H9 (cell line): ENCODE measurements around the gene CNBP. TPM values are rescaled to one million over a fixed set of nuclear protein-coding genes. Genes with fewer than 3 reads are reported as not detected.
"Not testable (repeated sequence)": the region's sequence is repeated elsewhere in the genome, so short reads cannot be mapped to it uniquely, and the experiment has no call there.

Source experiments
- DNase-seq: peaks from one replicate; pipeline ENCODE4 v3.0.0-alpha.2; 2017
- H2AFZ ChIP-seq: one replicate; pipeline ENCODE4 v1.6.1; 2013; ENCODE audit warnings: mild to moderate bottlenecking, low read length, control low read depth, moderate library complexity
- H2AK5ac ChIP-seq: 2 replicates; pipeline ENCODE4 v1.6.1; 2013; ENCODE audit warnings: low read length, control low read depth, mixed read lengths; ENCODE audit not compliant: insufficient read length
- H2BK120ac ChIP-seq: one replicate; pipeline ENCODE4 v1.6.1; 2013; ENCODE audit warnings: low read depth, mild to moderate bottlenecking, low read length, control low read depth, inconsistent platforms; ENCODE audit not compliant: poor library complexity, severe bottlenecking
- H2BK12ac ChIP-seq: 2 replicates; pipeline ENCODE4 v1.6.1; 2013; ENCODE audit warnings: low read length, control low read depth, mixed read lengths, low read depth; ENCODE audit not compliant: insufficient read length
- H2BK15ac ChIP-seq: 2 replicates; pipeline ENCODE4 v1.6.1; 2013; ENCODE audit warnings: low read depth, low read length, control low read depth
- H2BK20ac ChIP-seq: one replicate; pipeline ENCODE4 v1.6.1; 2013; ENCODE audit warnings: low read depth, mild to moderate bottlenecking, low read length, control low read depth, inconsistent platforms; ENCODE audit not compliant: poor library complexity, severe bottlenecking
- H2BK5ac ChIP-seq: 2 replicates; pipeline ENCODE4 v1.6.1; 2013; ENCODE audit warnings: low read length, control low read depth, mixed read lengths; ENCODE audit not compliant: insufficient read length
- H3K14ac ChIP-seq: 2 replicates; pipeline ENCODE4 v1.6.1; 2013; ENCODE audit warnings: low read length, control low read depth; ENCODE audit not compliant: insufficient read depth
- H3K18ac ChIP-seq: 2 replicates; pipeline ENCODE4 v1.6.1; 2013; ENCODE audit warnings: low read depth, mild to moderate bottlenecking, mixed read lengths, low read length, control low read depth; ENCODE audit not compliant: insufficient read length
- H3K23ac ChIP-seq: 2 replicates; pipeline ENCODE4 v1.6.1; 2013; ENCODE audit warnings: low read length, control low read depth, mixed read lengths, low read depth; ENCODE audit not compliant: insufficient read length
- H3K23me2 ChIP-seq: 2 replicates; pipeline ENCODE4 v1.6.1; 2013; ENCODE audit warnings: low read depth, mild to moderate bottlenecking, mixed read lengths, low read length, control low read depth; ENCODE audit not compliant: insufficient read length, poor library complexity, severe bottlenecking
- H3K27ac ChIP-seq: 2 replicates; pipeline ENCODE4 v1.5.1; 2013; ENCODE audit warnings: low read length, control low read depth, mixed read lengths, low read depth; ENCODE audit not compliant: insufficient read length
- H3K27me3 ChIP-seq: 2 replicates; pipeline ENCODE4 v1.6.1; 2013; ENCODE audit warnings: low read length, control low read depth, inconsistent platforms; ENCODE audit not compliant: insufficient read depth
- H3K4ac ChIP-seq: 2 replicates; pipeline ENCODE4 v1.6.1; 2013; ENCODE audit warnings: low read depth, mild to moderate bottlenecking, control low read depth, inconsistent platforms, low read length, moderate library complexity
- H3K4me1 ChIP-seq: 2 replicates; pipeline ENCODE4 v1.6.1; 2013; ENCODE audit warnings: low read length, control low read depth, inconsistent platforms; ENCODE audit not compliant: insufficient read depth
- H3K4me2 ChIP-seq: 2 replicates; pipeline ENCODE4 v1.6.1; 2013; ENCODE audit warnings: low read length, control low read depth, mixed read lengths; ENCODE audit not compliant: insufficient read length, insufficient read depth
- H3K56ac ChIP-seq: 2 replicates; pipeline ENCODE4 v1.6.1; 2013; ENCODE audit warnings: low read depth, mild to moderate bottlenecking, mixed read lengths, low read length, control low read depth; ENCODE audit not compliant: insufficient read length
- H3K79me1 ChIP-seq: 2 replicates; pipeline ENCODE4 v1.6.1; 2013; ENCODE audit warnings: low read depth, mild to moderate bottlenecking, moderate library complexity, low read length, control low read depth, inconsistent platforms; ENCODE audit not compliant: insufficient read depth, poor library complexity, severe bottlenecking
- H3K79me2 ChIP-seq: 2 replicates; pipeline ENCODE4 v1.6.1; 2013; ENCODE audit warnings: low read length, control low read depth, inconsistent platforms; ENCODE audit not compliant: insufficient read depth
- H3K9ac ChIP-seq: 2 replicates; pipeline ENCODE4 v1.6.1; 2013; ENCODE audit warnings: low read length, control low read depth, mixed read lengths; ENCODE audit not compliant: insufficient read length; ENCODE audit errors: extremely low read depth
- H3K9me3 ChIP-seq: one replicate; pipeline ENCODE4 v1.6.1; 2013; ENCODE audit warnings: low read depth, low read length, inconsistent platforms; ENCODE audit not compliant: control insufficient read depth
- H3T11ph ChIP-seq: one replicate; pipeline ENCODE4 v1.6.1; 2013; ENCODE audit warnings: mild to moderate bottlenecking, low read length, control low read depth, inconsistent platforms
- H4K20me1 ChIP-seq: one replicate; pipeline ENCODE4 v1.6.1; 2013; ENCODE audit not compliant: control insufficient read depth, insufficient read length, insufficient read depth
- H4K5ac ChIP-seq: 2 replicates; pipeline ENCODE4 v1.6.1; 2013; ENCODE audit warnings: low read depth, mild to moderate bottlenecking, mixed read lengths, low read length, control low read depth; ENCODE audit not compliant: insufficient read length
- H4K8ac ChIP-seq: replicated peaks from 2 replicates; pipeline ENCODE4 v1.6.1; 2013; ENCODE audit warnings: low read length, control low read depth, mixed read lengths, low read depth; ENCODE audit not compliant: insufficient read length
- H4K91ac ChIP-seq: 2 replicates; pipeline ENCODE4 v1.6.1; 2013; ENCODE audit warnings: low read depth, mild to moderate bottlenecking, moderate library complexity, mixed read lengths, low read length, control low read depth; ENCODE audit not compliant: insufficient read length
- H3K27ac Mint-ChIP-seq, 3 experiments: 2 replicates in 2 of 3; 3 replicates in 1 of 3; pipeline ENCODE4 v1.8.0; 2020 to 2021; ENCODE audit warnings: mixed read lengths in 3 of 3, mild to moderate bottlenecking in 1 of 3, moderate library complexity in 1 of 3
- H3K27me3 Mint-ChIP-seq: 2 replicates; pipeline ENCODE4 v1.8.0; 2021; ENCODE audit warnings: low read depth, mild to moderate bottlenecking, moderate library complexity, mixed read lengths
- H3K36me3 Mint-ChIP-seq, 3 experiments: 2 replicates in 2 of 3; 3 replicates in 1 of 3; pipeline ENCODE4 v1.8.0; 2020 to 2021; ENCODE audit warnings: low read depth in 3 of 3, mixed read lengths in 3 of 3; ENCODE audit not compliant: insufficient read depth in 1 of 3
- H3K4me1 Mint-ChIP-seq, 2 experiments: 2 replicates each; pipeline ENCODE4 v1.8.0; 2020; ENCODE audit warnings: mixed read lengths in 2 of 2
- H3K4me3 Mint-ChIP-seq, 2 experiments: 2 replicates in 1 of 2; 3 replicates in 1 of 2; pipeline ENCODE4 v1.8.0; 2020 to 2021; ENCODE audit warnings: mild to moderate bottlenecking in 2 of 2, mixed read lengths in 2 of 2, moderate library complexity in 1 of 2
- H3K9me3 Mint-ChIP-seq, 2 experiments: 2 replicates in 1 of 2; 3 replicates in 1 of 2; pipeline ENCODE4 v1.8.0; 2020; ENCODE audit warnings: mild to moderate bottlenecking in 2 of 2, mixed read lengths in 2 of 2, moderate library complexity in 1 of 2
- WGBS: extraction: QIAGEN DNeasy Blood & Tissue Kit; methylation state at CpG from one replicate; pipeline ENCODE4 v1.1.7; 2013; ENCODE audit warnings: missing lambda C conversion rate, low lambda C conversion rate, mixed read lengths; ENCODE audit not compliant: insufficient read length; ENCODE audit errors: extremely low coverage; 5-methylcytosine and 5-hydroxymethylcytosine counted together
- total RNA-seq: library from RNA; stranded (reverse); gene quantifications from 2 replicates; pipeline ENCODE4 v1.2.1, GENCODE V29; 2021
- TF ChIP-seq, protein P1 (sequence below): fragments of 200-600 bp; sonication (generic); conservative IDR thresholded peaks from 3 replicates; pipeline ENCODE4 v1.8.0; 2021; ENCODE audit warnings: antibody characterized with exemption, mild to moderate bottlenecking

Gene CNBP
- total RNA-seq, 1 experiment from 2014 or later, result 433 TPM

DNA sequence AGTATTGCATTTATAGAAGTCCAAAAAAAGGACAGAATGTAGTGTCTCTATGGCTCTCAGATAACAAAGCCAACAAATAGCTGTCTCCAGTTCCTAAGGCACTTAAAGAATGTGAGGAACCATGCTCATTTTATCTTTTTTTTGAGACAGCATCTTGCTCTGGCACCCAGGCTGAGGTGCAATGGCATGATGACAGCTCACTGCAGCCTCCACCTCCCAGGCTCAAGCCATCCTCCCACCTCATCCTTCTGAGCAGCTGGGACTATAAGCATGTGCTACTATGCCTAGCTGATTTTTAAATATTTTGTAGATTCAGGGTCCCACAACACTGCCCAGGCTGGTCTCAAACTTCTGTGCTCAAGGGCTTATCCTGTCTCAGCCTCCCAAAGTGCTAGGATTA, 38.9 kb downstream of the CNBP start:
- Mint-ChIP-seq H3K36me3 (peaks cover 0 to 28% (median 7%) of the 10 kb centered on the region in 3 experiments; a peak in 4 of 7 replicates), H3K27me3 (no peaks in the 10 kb centered on the region; the same call in 1 of the 2 replicates), H3K27ac (no peak overlapping the region), H3K9me3 (no peaks in the 10 kb centered on the region), H3K4me1 (no peaks in the 10 kb centered on the region), H3K4me3 (no peak overlapping the region)
- H3K4ac ChIP-seq, result no peak overlapping the region
- no peaks in the 10 kb centered on the region for H4K20me1 ChIP-seq
- no peak overlapping the region for H3K27ac ChIP-seq
- H3K23me2 ChIP-seq, result no peaks in the 10 kb centered on the region
- TF ChIP-seq, protein P1, sequence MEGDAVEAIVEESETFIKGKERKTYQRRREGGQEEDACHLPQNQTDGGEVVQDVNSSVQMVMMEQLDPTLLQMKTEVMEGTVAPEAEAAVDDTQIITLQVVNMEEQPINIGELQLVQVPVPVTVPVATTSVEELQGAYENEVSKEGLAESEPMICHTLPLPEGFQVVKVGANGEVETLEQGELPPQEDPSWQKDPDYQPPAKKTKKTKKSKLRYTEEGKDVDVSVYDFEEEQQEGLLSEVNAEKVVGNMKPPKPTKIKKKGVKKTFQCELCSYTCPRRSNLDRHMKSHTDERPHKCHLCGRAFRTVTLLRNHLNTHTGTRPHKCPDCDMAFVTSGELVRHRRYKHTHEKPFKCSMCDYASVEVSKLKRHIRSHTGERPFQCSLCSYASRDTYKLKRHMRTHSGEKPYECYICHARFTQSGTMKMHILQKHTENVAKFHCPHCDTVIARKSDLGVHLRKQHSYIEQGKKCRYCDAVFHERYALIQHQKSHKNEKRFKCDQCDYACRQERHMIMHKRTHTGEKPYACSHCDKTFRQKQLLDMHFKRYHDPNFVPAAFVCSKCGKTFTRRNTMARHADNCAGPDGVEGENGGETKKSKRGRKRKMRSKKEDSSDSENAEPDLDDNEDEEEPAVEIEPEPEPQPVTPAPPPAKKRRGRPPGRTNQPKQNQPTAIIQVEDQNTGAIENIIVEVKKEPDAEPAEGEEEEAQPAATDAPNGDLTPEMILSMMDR, result no peak
- H2BK20ac ChIP-seq, result no peak overlapping the region
- H2BK5ac ChIP-seq, result no peak overlapping the region
- no peak overlapping the region for H2AFZ ChIP-seq
- no peaks in the 10 kb centered on the region for H3K79me2 ChIP-seq
- H3K18ac ChIP-seq, result no peak overlapping the region
- no peak overlapping the region for H2BK120ac ChIP-seq
- no peak overlapping the region for H4K5ac ChIP-seq
- no peak overlapping the region for H3T11ph ChIP-seq
- H2BK15ac ChIP-seq, result no peak overlapping the region
- H3K56ac ChIP-seq, result no peak overlapping the region
- H3K9me3 ChIP-seq, result no peaks in the 10 kb centered on the region
- no peak overlapping the region for H4K91ac ChIP-seq
- no peak overlapping the region for H2BK12ac ChIP-seq
- H3K79me1 ChIP-seq, result no peaks in the 10 kb centered on the region
- no peak overlapping the region for H3K23ac ChIP-seq
- no peak overlapping the region for H2AK5ac ChIP-seq
- no peaks in the 10 kb centered on the region for H3K4me1 ChIP-seq
- H3K27me3 ChIP-seq, result no peaks in the 10 kb centered on the region
- DNase-seq, result no peak
- no peak overlapping the region for H3K4me2 ChIP-seq
- no peak overlapping the region for H4K8ac ChIP-seq
- H3K14ac ChIP-seq, result no peak overlapping the region
- no peak overlapping the region for H3K9ac ChIP-seq

DNA sequence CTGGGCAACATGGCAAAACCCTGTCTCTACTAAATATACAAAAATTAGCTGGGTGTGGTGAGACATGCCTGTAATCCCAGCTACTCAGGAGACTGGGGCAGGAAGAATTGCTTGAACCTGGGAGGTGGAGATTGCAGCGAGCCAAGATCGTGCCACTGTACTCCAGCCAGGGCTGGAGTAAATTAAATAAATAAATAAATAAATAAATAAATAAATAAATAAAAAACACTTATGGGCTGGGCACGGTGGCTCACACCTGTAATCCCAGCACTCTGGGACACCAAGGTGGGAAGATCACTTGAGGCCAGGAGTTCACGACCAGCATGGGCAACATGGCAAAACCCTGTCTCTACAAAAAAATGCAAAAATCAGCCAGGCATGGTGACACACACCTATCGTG, 42.7 kb downstream of the CNBP start:
- H3K23me2 ChIP-seq, H3K18ac ChIP-seq, H4K5ac ChIP-seq, H4K91ac ChIP-seq, H3K27ac ChIP-seq, H3K4me1 Mint-ChIP-seq, H3K27ac Mint-ChIP-seq, H3K27me3 Mint-ChIP-seq, H3K4ac ChIP-seq, H3K9me3 ChIP-seq, H2BK5ac ChIP-seq, H4K8ac ChIP-seq, H3T11ph ChIP-seq, H3K9ac ChIP-seq, H3K79me1 ChIP-seq, H3K4me1 ChIP-seq, H2BK120ac ChIP-seq, H3K9me3 Mint-ChIP-seq, DNase-seq, H3K27me3 ChIP-seq, H3K79me2 ChIP-seq, H3K14ac ChIP-seq, H3K56ac ChIP-seq, H3K4me3 Mint-ChIP-seq, H2AK5ac ChIP-seq, H2BK15ac ChIP-seq, H3K23ac ChIP-seq, H2BK20ac ChIP-seq, H2AFZ ChIP-seq, H2BK12ac ChIP-seq, H4K20me1 ChIP-seq, H3K4me2 ChIP-seq: not testable (repeated sequence)
- no CpG with 5 or more reads among the region's 5 CpGs for WGBS
- H3K36me3 Mint-ChIP-seq, result peaks cover 2 to 32% (median 17%) of the 10 kb centered on the region in 3 experiments; a peak in 4 of 7 replicates
